ENCODE data around the gene GKAP1.
A peak's percentile ranks its signal among the peaks of the same experiment; 100 is the strongest.
"Not testable (repeated sequence)": the region's sequence is repeated elsewhere in the genome, so short reads cannot be mapped to it uniquely, and the experiment has no call there.

GKAP1 gene

DNA sequence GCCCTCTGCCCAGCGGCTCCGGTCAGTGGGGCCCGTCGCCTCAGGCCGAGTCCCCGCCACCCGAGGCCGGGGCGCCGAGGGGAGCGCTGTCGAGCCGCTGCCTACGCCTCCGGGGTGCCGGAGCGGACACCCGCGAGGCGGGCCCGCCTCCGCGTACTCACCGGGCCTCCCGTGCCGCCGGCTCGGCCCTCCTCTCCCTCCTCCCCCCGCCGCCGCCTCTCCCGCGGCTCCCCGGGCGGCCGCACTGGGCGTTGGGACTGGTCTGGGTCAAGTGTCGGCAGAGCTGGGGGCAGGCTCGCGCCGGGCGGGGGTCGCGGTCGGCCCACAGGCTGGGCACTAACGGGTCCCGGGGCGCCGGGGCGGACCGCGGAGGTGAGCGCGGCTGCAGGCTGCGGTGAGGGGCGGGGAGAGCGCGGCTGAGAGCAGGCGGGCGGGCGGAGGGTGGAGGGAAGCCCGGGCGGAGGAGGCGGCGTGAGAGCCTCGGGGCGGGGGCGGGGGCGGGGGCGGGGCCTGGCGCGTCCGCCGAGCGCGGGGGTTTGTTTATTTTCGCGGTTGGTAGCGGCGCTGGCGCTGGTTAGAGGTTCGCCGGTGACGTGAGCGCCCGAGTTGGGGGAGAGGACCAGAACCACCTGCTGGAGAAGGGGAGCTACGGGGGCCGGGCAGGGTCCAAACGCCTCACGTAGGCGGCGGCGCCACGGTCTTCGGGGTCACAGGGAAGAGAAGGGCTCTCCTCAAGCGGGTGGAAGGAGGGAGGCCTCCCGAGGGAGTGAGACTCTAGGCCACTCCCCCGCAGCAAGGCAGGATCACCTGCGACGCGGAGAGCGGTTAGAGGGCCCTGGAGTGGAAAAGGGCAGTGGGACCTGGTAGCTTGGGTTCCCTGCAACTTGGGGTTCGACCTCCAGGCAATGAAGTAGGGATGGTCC, at the start of gene GKAP1:
GKAP1 (minus strand) TSS at position 414 of the 923 bp plus-strand sequence. CDS start 11,252 bp downstream, outside the sequence.
- not testable (repeated sequence) for H3K9me3 Mint-ChIP-seq; H3K4me3 Mint-ChIP-seq; H3K27me3 Mint-ChIP-seq; H3K36me3 Mint-ChIP-seq (ENCODE audit: insufficient read depth)
- DNase-seq (ENCODE audit: low spot score in 2 of 2) (peak; percentile 69 to 81), ATAC-seq (replicated peaks; ENCODE audit: extremely low read depth, poor library complexity, severe bottlenecking) (peak; percentile 84)
- peak within 1 kb of the TSS; percentile 20 for H3K27ac Mint-ChIP-seq (ENCODE audit: low read depth)
- H3K4me1 Mint-ChIP-seq = peaks cover 11% of the 10 kb centered on the region

DNA sequence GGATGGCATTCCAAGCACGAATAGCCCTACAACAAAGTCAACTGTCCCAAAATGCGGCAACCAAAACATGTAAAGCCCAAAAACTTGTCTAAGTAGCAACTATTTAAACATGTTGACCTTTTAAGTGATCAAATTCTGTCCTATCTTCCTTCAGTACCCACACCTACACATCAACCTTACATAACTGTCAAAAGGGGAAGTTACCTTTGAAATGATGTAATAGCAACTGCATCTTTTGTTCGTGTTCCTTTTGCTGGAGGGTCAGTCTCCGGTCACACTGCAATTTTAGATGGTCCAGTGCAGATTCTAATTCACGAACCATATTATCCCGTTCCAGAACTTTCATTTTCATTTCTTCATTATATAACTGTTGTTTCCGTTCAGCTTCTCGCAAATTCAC, 32.3 kb upstream of the GKAP1 start:
- ATAC-seq (replicated peaks; ENCODE audit: extremely low read depth, poor library complexity, severe bottlenecking); H3K4me3 Mint-ChIP-seq; H3K4me1 Mint-ChIP-seq; H3K36me3 Mint-ChIP-seq (ENCODE audit: insufficient read depth); DNase-seq (ENCODE audit: low spot score in 2 of 2); H3K27ac Mint-ChIP-seq (ENCODE audit: low read depth); H3K9me3 Mint-ChIP-seq; H3K27me3 Mint-ChIP-seq: not testable (repeated sequence)

DNA sequence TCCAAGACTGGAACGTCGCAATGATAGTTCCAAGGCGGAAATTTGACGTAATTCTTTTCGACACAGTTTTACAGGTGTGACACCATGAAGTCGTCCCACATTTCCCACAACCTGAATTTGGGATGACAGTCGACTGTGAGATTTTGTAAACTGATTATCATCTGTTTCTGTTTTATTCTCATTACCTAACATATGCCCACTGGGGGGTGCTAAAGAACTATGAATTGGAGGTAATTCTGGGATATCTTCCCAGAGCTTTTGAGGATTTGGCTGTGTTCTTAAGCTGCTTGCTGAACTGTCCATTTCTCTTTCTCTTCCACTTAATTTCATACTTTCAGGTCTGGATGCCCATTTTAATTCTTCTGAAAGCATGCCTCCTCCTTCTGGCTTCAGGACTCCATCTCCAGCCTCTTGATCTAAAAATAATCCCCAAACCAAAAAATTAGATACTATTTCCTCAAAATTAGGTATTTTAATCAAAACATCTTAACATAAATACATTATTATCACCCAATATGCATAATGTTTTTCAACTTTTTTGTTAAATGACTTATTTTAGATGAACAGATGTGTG, 19.6 kb upstream of the GKAP1 start:
- ATAC-seq (replicated peaks; ENCODE audit: extremely low read depth, poor library complexity, severe bottlenecking); DNase-seq (ENCODE audit: low spot score in 2 of 2); H3K27me3 Mint-ChIP-seq; H3K9me3 Mint-ChIP-seq; H3K4me1 Mint-ChIP-seq; H3K27ac Mint-ChIP-seq (ENCODE audit: low read depth); H3K36me3 Mint-ChIP-seq (ENCODE audit: insufficient read depth); H3K4me3 Mint-ChIP-seq: not testable (repeated sequence)

DNA sequence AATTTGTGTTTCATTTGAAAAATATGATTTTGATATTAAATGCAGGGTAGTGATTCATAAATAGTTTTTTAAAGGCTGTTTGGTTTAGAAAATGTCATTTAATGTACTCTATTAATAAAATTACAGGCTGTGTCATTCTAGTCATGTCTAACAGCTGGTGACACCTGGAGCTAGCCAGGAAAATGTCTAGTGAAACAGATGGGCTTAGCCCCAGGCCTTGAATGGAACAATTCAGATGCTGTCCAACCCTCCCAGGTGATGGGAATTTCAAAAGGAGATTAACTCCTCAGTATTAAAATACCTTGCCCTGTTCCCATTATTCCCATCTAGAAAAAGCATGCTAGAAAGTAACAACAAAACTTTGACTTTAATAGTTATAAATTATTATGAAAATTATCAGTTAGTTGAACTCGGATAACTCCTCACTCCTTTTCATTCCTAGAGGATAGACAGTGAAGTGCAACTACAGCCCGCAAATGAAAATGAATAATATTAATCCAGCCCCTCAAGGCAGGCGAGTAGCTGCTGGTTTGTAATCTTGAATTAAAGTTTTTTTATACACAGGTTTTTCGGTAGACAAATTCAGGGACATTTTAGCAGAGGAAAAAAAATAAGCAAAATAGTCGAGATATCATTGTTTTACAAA, 13.0 kb upstream of the GKAP1 start:
- not testable (repeated sequence) for DNase-seq (ENCODE audit: low spot score in 2 of 2); ATAC-seq (replicated peaks; ENCODE audit: extremely low read depth, poor library complexity, severe bottlenecking); H3K9me3 Mint-ChIP-seq; H3K27me3 Mint-ChIP-seq; H3K4me1 Mint-ChIP-seq; H3K36me3 Mint-ChIP-seq (ENCODE audit: insufficient read depth); H3K4me3 Mint-ChIP-seq; H3K27ac Mint-ChIP-seq (ENCODE audit: low read depth)

DNA sequence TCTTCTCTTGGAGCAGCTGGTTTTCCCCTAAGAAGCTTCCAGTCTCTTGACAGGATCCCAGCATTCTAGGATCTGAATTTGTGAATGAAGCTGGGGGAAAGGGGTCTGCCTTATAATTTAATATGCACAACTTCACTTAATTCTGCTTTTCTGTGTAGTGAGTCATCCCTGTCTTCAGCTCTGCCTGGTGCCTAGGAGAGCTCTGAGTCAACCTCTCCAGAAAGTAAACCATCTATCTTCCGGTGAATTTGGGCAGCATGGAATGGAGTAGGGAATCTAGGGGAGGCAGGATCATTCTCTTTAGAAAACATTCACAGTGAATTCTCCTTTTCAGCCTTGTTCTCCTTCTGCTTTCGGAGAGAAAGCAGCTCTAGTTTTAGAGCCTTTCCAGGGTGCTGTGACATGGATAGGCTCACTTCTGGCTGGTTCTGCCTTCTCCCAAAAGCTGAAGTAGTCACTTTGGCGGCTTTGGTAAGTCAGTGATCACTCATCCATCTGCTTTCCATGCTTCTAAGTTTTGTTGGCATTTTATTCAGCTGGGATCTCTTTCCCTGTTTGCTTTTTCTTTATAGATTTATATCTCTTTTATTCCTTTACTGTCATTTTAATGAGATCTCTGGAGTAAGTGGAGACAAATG, 7.5 kb upstream of the GKAP1 start:
- not testable (repeated sequence) for DNase-seq (ENCODE audit: low spot score in 2 of 2); H3K9me3 Mint-ChIP-seq; H3K4me3 Mint-ChIP-seq; H3K4me1 Mint-ChIP-seq; H3K36me3 Mint-ChIP-seq (ENCODE audit: insufficient read depth); H3K27me3 Mint-ChIP-seq; H3K27ac Mint-ChIP-seq (ENCODE audit: low read depth); ATAC-seq (replicated peaks; ENCODE audit: extremely low read depth, poor library complexity, severe bottlenecking)

DNA sequence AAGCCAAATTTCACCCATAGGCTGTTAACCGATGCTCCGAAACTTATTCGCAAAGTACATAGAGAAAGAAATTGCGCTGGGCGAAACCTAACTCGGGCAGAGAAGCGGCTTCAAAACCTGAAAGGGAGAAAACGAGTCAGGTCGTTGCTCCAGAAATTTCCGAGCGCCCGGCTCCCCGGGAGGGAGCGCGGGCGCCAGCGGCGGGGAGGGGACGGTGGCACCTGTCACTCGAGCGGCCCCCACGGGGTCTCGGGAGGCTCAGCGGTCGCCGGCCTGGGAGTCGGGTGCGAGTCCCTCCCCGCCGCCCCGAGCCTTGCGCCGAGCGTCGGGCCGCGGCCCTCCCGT, 586 bp downstream of the GKAP1 start:
- not testable (repeated sequence) for H3K36me3 Mint-ChIP-seq (ENCODE audit: insufficient read depth); H3K27ac Mint-ChIP-seq (ENCODE audit: low read depth); H3K27me3 Mint-ChIP-seq; DNase-seq (ENCODE audit: low spot score in 2 of 2); H3K4me3 Mint-ChIP-seq; H3K9me3 Mint-ChIP-seq
- peak; percentile 21 for ATAC-seq (replicated peaks; ENCODE audit: extremely low read depth, poor library complexity, severe bottlenecking)
- peaks cover 11% of the 10 kb centered on the region for H3K4me1 Mint-ChIP-seq

DNA sequence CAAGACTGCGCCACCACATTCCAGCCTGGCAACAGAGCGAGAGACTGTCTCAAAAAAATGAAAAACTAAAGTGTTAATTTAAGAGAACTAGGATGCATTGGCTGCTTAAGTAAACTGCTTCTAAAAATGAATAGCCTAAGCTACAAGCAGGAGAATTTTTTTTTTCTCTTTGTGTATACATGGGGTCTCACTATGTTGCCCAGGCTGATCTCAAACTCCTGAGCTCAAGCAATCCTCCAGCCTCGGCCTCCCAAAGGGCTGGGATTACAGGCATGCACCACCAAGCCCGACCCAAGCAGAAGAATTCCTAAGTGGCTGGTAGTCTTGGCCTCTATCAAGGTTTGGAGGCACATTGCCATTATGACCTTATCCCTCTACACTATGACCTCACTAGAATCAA, 2.4 kb downstream of the GKAP1 start:
- H3K36me3 Mint-ChIP-seq (ENCODE audit: insufficient read depth); H3K9me3 Mint-ChIP-seq; DNase-seq (ENCODE audit: low spot score in 2 of 2); H3K27ac Mint-ChIP-seq (ENCODE audit: low read depth); H3K27me3 Mint-ChIP-seq; ATAC-seq (replicated peaks; ENCODE audit: extremely low read depth, poor library complexity, severe bottlenecking); H3K4me3 Mint-ChIP-seq: not testable (repeated sequence)
- peaks cover 11% of the 10 kb centered on the region for H3K4me1 Mint-ChIP-seq

DNA sequence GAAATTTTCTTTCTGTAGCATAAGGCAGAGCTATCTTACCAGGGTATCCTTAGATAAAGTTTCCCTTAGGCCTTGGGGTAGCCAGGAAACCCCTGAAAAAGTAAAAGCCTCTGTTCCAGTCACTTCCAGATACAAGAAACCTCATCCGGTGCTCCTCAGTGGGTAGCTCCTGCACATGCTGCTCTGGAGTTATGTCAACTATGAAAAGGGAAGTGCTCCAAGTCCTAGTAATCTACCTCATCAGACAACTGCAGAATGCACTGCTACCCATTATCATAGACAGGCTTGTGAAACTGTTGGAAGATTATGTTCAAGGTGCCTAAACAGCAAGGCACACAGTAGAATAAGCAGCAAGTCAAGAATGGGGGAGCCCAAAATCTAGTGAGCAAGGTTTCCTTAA, 8.4 kb downstream of the GKAP1 start:
- H3K27ac Mint-ChIP-seq (ENCODE audit: low read depth); H3K4me3 Mint-ChIP-seq; H3K36me3 Mint-ChIP-seq (ENCODE audit: insufficient read depth); H3K9me3 Mint-ChIP-seq; H3K4me1 Mint-ChIP-seq; DNase-seq (ENCODE audit: low spot score in 2 of 2); H3K27me3 Mint-ChIP-seq; ATAC-seq (replicated peaks; ENCODE audit: extremely low read depth, poor library complexity, severe bottlenecking): not testable (repeated sequence)

DNA sequence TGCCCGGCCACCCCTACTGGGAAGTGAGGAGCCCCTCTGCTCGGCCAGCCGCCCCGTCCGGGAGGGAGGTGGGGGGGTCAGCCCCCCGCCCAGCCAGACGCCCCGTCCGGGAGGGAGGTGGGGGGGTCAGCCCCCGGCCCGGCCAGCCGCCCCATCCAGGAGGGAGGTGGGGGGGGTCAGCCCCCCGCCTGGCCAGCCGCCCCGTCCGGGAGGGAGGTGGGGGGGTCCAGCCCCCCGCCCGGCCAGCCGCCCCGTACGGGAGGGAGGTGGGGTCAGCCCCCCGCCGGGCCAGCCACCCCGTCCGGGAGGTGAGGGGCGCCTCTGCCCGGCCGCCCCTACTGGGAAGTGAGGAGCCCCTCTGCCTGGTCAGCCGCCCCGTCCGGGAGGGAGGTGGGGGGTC, 13.1 kb downstream of the GKAP1 start:
- not testable (repeated sequence) for H3K4me3 Mint-ChIP-seq

DNA sequence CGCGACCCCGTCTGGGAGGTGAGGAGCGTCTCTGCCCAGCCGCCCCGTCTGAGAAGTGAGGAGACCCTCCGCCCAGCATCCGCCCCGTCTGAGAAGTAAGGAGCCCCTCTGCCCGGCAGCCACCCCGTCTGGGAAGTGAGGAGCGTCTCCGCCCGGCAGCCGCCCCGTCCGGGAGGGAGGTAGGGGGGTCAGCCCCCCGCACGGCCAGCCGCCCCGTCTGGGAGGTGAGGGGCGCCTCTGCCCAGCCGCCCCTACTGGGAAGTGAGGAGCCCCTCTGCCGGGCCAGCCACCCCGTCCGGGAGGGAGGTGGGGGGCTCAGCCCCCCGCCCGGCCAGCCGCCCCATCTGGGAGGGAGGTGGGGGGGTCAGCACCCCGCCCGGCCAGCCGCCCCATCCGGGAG, 13.6 kb downstream of the GKAP1 start:
- not testable (repeated sequence) for H3K9me3 Mint-ChIP-seq; DNase-seq (ENCODE audit: low spot score in 2 of 2); H3K27ac Mint-ChIP-seq (ENCODE audit: low read depth); H3K4me3 Mint-ChIP-seq; H3K27me3 Mint-ChIP-seq; H3K36me3 Mint-ChIP-seq (ENCODE audit: insufficient read depth); ATAC-seq (replicated peaks; ENCODE audit: extremely low read depth, poor library complexity, severe bottlenecking); H3K4me1 Mint-ChIP-seq

More for the DNA sequence above, 13.1 kb downstream of the GKAP1 start:
- H3K36me3 Mint-ChIP-seq (ENCODE audit: insufficient read depth); H3K27me3 Mint-ChIP-seq; H3K27ac Mint-ChIP-seq (ENCODE audit: low read depth); ATAC-seq (replicated peaks; ENCODE audit: extremely low read depth, poor library complexity, severe bottlenecking); H3K4me1 Mint-ChIP-seq; DNase-seq (ENCODE audit: low spot score in 2 of 2); H3K9me3 Mint-ChIP-seq: not testable (repeated sequence)

DNA sequence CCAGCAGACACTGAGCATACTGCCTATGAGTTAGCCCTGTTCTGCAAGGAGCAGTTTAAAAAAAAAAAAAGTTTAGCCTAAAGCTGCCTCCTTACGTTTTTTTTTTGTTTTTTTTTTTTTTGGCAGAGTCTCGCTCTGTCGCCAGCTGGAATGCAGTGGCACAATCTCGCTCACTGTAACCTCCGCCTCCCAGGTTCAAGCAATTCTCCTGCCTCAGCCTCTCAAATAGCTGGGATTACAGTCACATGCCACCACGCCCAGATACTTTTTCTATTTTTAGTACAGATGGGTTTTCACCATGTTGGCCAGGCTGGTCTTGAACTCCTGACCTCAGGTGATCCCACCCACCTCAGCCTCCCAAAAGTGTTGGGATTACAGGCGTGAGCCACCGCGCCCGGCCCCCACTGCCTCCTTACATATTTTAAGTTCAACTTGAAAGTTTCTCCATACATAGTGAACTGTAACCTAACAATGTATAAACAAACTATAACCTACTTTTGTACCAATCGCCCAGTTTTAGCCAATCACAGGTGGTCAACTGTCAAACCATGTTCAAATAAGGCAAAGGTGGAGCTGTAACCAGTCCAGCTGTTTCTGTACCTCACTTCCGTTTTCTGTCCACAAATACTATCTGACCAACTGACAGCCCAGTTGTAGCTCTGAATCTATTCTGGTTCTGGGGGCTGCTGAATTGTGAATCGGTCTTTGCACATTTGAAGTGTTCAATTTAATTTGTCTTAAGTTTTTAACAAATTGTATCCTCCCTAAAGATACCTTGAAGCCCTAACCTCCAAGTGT, 17.1 kb downstream of the GKAP1 start:
- no peak for DNase-seq (ENCODE audit: low spot score in 2 of 2)
- Mint-ChIP-seq H3K36me3 (ENCODE audit: insufficient read depth) (peaks cover 14% of the 10 kb centered on the region), H3K9me3 (no peaks in the 10 kb centered on the region), H3K27ac (ENCODE audit: low read depth) (no peak overlapping the region), H3K4me3 (no peak overlapping the region), H3K27me3 (no peaks in the 10 kb centered on the region), H3K4me1 (no peaks in the 10 kb centered on the region)
- no peak for ATAC-seq (replicated peaks; ENCODE audit: extremely low read depth, poor library complexity, severe bottlenecking)

DNA sequence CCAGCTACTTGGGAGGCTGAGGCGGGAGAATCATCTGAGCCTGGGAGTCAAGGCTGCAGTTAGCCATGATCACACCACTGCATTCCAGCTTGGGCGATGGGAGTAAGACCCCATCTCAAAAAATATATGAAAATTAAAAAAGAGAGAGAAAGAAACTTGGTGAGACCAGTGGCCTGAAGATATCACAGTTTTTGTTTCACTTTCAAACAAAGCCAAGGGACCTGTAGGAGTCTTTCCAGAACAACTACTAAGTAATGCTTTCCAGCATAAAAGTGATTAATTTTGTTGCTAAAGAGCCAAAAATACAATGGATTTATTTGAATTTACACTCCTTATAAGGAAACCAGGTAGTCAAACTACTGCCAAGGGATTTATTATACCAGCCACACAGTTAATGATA, 23.5 kb downstream of the GKAP1 start:
- H3K27me3 Mint-ChIP-seq = no peaks in the 10 kb centered on the region
- no peaks in the 10 kb centered on the region for H3K9me3 Mint-ChIP-seq
- DNase-seq (ENCODE audit: low spot score in 2 of 2) (no peak), ATAC-seq (replicated peaks; ENCODE audit: extremely low read depth, poor library complexity, severe bottlenecking) (no peak)
- peak overlapping the region; percentile 56 for H3K27ac Mint-ChIP-seq (ENCODE audit: low read depth)
- no peaks in the 10 kb centered on the region for H3K4me1 Mint-ChIP-seq
- no peak overlapping the region for H3K4me3 Mint-ChIP-seq
- H3K36me3 Mint-ChIP-seq (ENCODE audit: insufficient read depth) = peaks cover 13% of the 10 kb centered on the region
